Measurements from ENCODE around the gene RAD51B. TPM values are rescaled to one million over a fixed set of nuclear protein-coding genes. Genes with fewer than 3 reads are reported as not detected.

RAD51B gene
- total RNA-seq, 1 experiment from 2014 or later: 10.8 TPM

- DNase-seq (no peak), ATAC-seq (peak; percentile 27; the same call in 1 of the 2 replicates)
- Histone ChIP-seq H3K9ac (ENCODE audit: low read length) (no peak overlapping the region), H3K9me3 (ENCODE audit: low read length) (no peaks in the 10 kb centered on the region), H3K4me3 (ENCODE audit: low read length) (no peak overlapping the region), H3K4me1 (ENCODE audit: insufficient read depth, low read length) (peaks cover 12% of the 10 kb centered on the region; the same call in 1 of the 2 replicates), H3K36me3 (ENCODE audit: low read depth, low read length) (no peaks in the 10 kb centered on the region), H4K20me1 (ENCODE audit: low read length) (no peaks in the 10 kb centered on the region), H3K27ac (ENCODE audit: low read length) (no peak overlapping the region), H3K79me2 (ENCODE audit: low read length) (no peaks in the 10 kb centered on the region), H3K4me2 (ENCODE audit: low read length) (no peak overlapping the region), H3K27me3 (ENCODE audit: low read length) (no peaks in the 10 kb centered on the region), H2AFZ (ENCODE audit: low read length) (no peak overlapping the region), H3F3A (ENCODE audit: low read length, unreplicated experiment) (no peaks in the 10 kb centered on the region), H3K9me2 (replicated peaks; ENCODE audit: low read length) (no peaks in the 10 kb centered on the region)
- ChIA-PET CTCF (no interaction called here), POLR2A (ENCODE audit: unreplicated experiment) (no interaction called here)
- BruUV-seq (replicated peaks): no TSS peak
- intact Hi-C loops (cut with micrococcal nuclease): no loop called here
- no peak for TF ChIP-seq EZH2phosphoT487 (IDR thresholded peaks at IDR 0.05; ENCODE audit: borderline replicate concordance, low read length)
- no peak for TF ChIP-seq EZH2 (IDR thresholded peaks at IDR 0.05; ENCODE audit: low read length, unreplicated experiment)
- no peak for TF ChIP-seq CTCF (conservative IDR thresholded peaks at IDR 0.05; ENCODE audit: low read depth, low read length)
Measured at GRCh38 chr14:68482772-68483395, 663.3 kb downstream of the RAD51B start.

GRCh38 chr14:68486033-68486732 lies 666.6 kb downstream of the RAD51B start:
- ATAC-seq: no peak
- H3K9me3 ChIP-seq (ENCODE audit: low read length): no peaks in the 10 kb centered on the region
- H3K4me2 ChIP-seq (ENCODE audit: low read length): no peak overlapping the region
- H3K4me1 ChIP-seq (ENCODE audit: insufficient read depth, low read length): peaks cover 9% of the 10 kb centered on the region; the same call in 1 of the 2 replicates
- H3K4me3 ChIP-seq (ENCODE audit: low read length): no peak overlapping the region
- H3K79me2 ChIP-seq (ENCODE audit: low read length): no peaks in the 10 kb centered on the region
- H3K27me3 ChIP-seq (ENCODE audit: low read length): no peaks in the 10 kb centered on the region
- ChIA-PET CTCF (no interaction called here), POLR2A (ENCODE audit: unreplicated experiment) (interaction anchor here (0.6 kb wide), 1 partner anchor 60 kb away, joined by 3 read pairs; no protein-coding TSS in a partner anchor)
- no TSS peak for BruUV-seq (replicated peaks)
- no peak overlapping the region for H3K9ac ChIP-seq (ENCODE audit: low read length)
- H2AFZ ChIP-seq (ENCODE audit: low read length): no peak overlapping the region
- no peak for DNase-seq
- H3F3A ChIP-seq (ENCODE audit: low read length, unreplicated experiment): no peaks in the 10 kb centered on the region
- TF ChIP-seq CTCF (conservative IDR thresholded peaks at IDR 0.05; ENCODE audit: low read depth, low read length): no peak
- no peak for TF ChIP-seq EZH2phosphoT487 (IDR thresholded peaks at IDR 0.05; ENCODE audit: borderline replicate concordance, low read length)
- no peaks in the 10 kb centered on the region for H3K9me2 ChIP-seq (replicated peaks; ENCODE audit: low read length)
- no peaks in the 10 kb centered on the region for H3K36me3 ChIP-seq (ENCODE audit: low read depth, low read length)
- no peaks in the 10 kb centered on the region for H4K20me1 ChIP-seq (ENCODE audit: low read length)
- no peak overlapping the region for H3K27ac ChIP-seq (ENCODE audit: low read length)
- intact Hi-C loops (cut with micrococcal nuclease): no loop called here

- H3K4me2 ChIP-seq (ENCODE audit: low read length): no peak overlapping the region
- POLR2A ChIA-PET (ENCODE audit: unreplicated experiment): no interaction called here
- intact Hi-C loops (cut with micrococcal nuclease): no loop called here
- H3K4me1 ChIP-seq (ENCODE audit: insufficient read depth, low read length): peaks cover 9% of the 10 kb centered on the region; the same call in 1 of the 2 replicates
- H3K4me3 ChIP-seq (ENCODE audit: low read length): no peak overlapping the region
- no peaks in the 10 kb centered on the region for H4K20me1 ChIP-seq (ENCODE audit: low read length)
- no peaks in the 10 kb centered on the region for H3F3A ChIP-seq (ENCODE audit: low read length, unreplicated experiment)
- H3K79me2 ChIP-seq (ENCODE audit: low read length): no peaks in the 10 kb centered on the region
- no peak overlapping the region for H3K27ac ChIP-seq (ENCODE audit: low read length)
- H3K9ac ChIP-seq (ENCODE audit: low read length): no peak overlapping the region
- no TSS peak for BruUV-seq (replicated peaks)
- CTCF ChIA-PET: no interaction called here
- H3K9me3 ChIP-seq (ENCODE audit: low read length): no peaks in the 10 kb centered on the region
- no peaks in the 10 kb centered on the region for H3K9me2 ChIP-seq (replicated peaks; ENCODE audit: low read length)
- no peak overlapping the region for H2AFZ ChIP-seq (ENCODE audit: low read length)
- TF ChIP-seq EZH2 (IDR thresholded peaks at IDR 0.05; ENCODE audit: low read length, unreplicated experiment) (no peak), CTCF (conservative IDR thresholded peaks at IDR 0.05; ENCODE audit: low read depth, low read length) (no peak), EZH2phosphoT487 (IDR thresholded peaks at IDR 0.05; ENCODE audit: borderline replicate concordance, low read length) (no peak)
- no peaks in the 10 kb centered on the region for H3K27me3 ChIP-seq (ENCODE audit: low read length)
- ATAC-seq (no peak), DNase-seq (no peak)
- H3K36me3 ChIP-seq (ENCODE audit: low read depth, low read length): no peaks in the 10 kb centered on the region
Measured at GRCh38 chr14:68486809-68487208, 667.2 kb downstream of the RAD51B start.

All from PC-3 (cell line).